Stimulated activated CD4-positive, alpha-beta T cell treated with anti-CD3 and anti-CD28 coated beads, Interleukin-15, amount 100 ng/mL, for 48 hours (primary cell): ENCODE data around the gene PREP.

Experiments used
- DNase-seq, 2 donors: peaks; one replicate each; pipeline ENCODE4 v3.0.0-alpha.2; 2020; ENCODE audit warnings: low read depth in 2 of 2

Gene PREP

GRCh38 chr6:105397987-105398386, 4.9 kb downstream of the PREP start:
- no peak for DNase-seq

- no peak for DNase-seq
Observed at GRCh38 chr6:105391705-105392104, 11.2 kb downstream of the PREP start.

GRCh38 chr6:105389543-105389942, 13.3 kb downstream of the PREP start:
- no peak for DNase-seq

- DNase-seq = no peak
Observed at GRCh38 chr6:105388392-105388791, 14.5 kb downstream of the PREP start.

GRCh38 chr6:105384004-105384403, 18.9 kb downstream of the PREP start:
- DNase-seq = no peak

- DNase-seq = no peak
Observed at GRCh38 chr6:105382958-105383357, 19.9 kb downstream of the PREP start.

- DNase-seq = no peak
Observed at GRCh38 chr6:105382496-105382895, 20.4 kb downstream of the PREP start.

GRCh38 chr6:105380634-105381033, 22.2 kb downstream of the PREP start:
- DNase-seq = no peak

GRCh38 chr6:105375797-105376196, 27.1 kb downstream of the PREP start:
- no peak for DNase-seq

GRCh38 chr6:105374010-105374420, 28.9 kb downstream of the PREP start:
- DNase-seq = no peak

- no peak for DNase-seq
Observed at GRCh38 chr6:105373481-105373880, 29.4 kb downstream of the PREP start.

- no peak for DNase-seq
Observed at GRCh38 chr6:105372849-105373182, 30.1 kb downstream of the PREP start.

GRCh38 chr6:105372142-105372848, 30.6 kb downstream of the PREP start:
- DNase-seq = no peak

- no peak for DNase-seq
Observed at GRCh38 chr6:105370351-105370750, 32.5 kb downstream of the PREP start.

GRCh38 chr6:105369145-105369544, 33.7 kb downstream of the PREP start:
- no peak for DNase-seq

GRCh38 chr6:105364243-105364642, 38.6 kb downstream of the PREP start:
- DNase-seq = no peak

GRCh38 chr6:105363100-105363754, 39.7 kb downstream of the PREP start:
- no peak for DNase-seq

- DNase-seq = no peak
Observed at GRCh38 chr6:105359419-105360370, 43.2 kb downstream of the PREP start.

GRCh38 chr6:105357165-105357564, 45.7 kb downstream of the PREP start:
- DNase-seq = no peak

GRCh38 chr6:105352037-105352617, 50.8 kb downstream of the PREP start:
- DNase-seq = no peak

GRCh38 chr6:105348897-105349296, 54.0 kb downstream of the PREP start:
- no peak for DNase-seq

- DNase-seq = no peak
Observed at GRCh38 chr6:105346052-105346451, 56.8 kb downstream of the PREP start.
